Stimulated activated CD8-positive, alpha-beta memory T cell treated with anti-CD3 and anti-CD28 coated beads, Interleukin-15, amount 100 ng/mL, for 48 hours (primary cell): ENCODE measurements around the gene C19orf12.

ENCODE experiments used
- DNase-seq, 2 donors: peaks; one replicate each; pipeline ENCODE4 v3.0.0-alpha.2; 2020; ENCODE audit warnings: low read depth in 2 of 2

The C19orf12 gene

DNA sequence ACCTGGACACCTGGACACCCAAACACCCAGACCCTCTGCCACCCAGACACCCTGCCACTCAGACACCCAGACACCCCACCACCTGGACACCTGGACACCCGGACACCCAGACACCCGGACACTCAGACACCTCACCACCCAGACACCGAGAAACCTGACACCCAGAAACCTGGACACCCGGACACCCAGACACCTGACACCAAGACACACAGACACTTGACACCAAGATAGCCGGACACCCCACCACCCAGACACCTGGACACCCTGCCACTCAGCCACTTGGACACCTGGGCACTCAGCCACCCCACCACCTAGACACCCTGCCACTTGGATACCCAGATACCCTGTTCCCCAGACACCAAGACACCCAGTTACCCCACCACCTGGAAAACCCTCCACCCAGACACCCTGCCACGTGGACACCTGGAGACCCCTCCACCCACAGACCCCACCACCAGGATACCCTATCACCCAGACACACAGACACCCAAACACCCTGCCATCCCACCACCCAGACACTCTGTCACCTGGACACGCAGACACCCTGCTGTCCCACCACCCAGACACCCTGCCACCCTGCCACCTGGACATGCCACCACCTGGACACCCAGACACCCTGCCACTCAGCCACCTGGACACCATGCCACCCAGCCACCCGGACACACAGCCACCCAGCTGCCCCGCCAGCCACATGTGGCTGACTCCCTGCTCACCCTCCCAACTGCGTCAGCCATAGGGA lies 17.4 kb downstream of the C19orf12 start:
- DNase-seq = no peak

DNA sequence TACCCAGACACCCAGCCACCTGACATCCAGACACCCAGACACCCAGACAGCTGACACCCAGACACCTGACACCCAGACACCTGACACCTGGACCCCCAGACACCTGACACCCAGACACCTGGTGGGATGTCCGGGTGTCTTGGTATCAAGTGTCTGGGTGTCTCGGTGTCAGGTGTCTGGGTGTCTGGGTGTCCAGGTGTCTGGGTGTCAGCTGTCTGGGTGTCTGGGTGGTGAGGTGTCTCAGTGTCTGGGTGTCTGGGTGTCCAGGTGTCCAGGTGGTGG lies 18.6 kb downstream of the C19orf12 start:
- no peak for DNase-seq

- no peak for DNase-seq
These were observed 19.1 kb downstream of the C19orf12 start for GRCh38 chr19:29695765-29696564.

DNA sequence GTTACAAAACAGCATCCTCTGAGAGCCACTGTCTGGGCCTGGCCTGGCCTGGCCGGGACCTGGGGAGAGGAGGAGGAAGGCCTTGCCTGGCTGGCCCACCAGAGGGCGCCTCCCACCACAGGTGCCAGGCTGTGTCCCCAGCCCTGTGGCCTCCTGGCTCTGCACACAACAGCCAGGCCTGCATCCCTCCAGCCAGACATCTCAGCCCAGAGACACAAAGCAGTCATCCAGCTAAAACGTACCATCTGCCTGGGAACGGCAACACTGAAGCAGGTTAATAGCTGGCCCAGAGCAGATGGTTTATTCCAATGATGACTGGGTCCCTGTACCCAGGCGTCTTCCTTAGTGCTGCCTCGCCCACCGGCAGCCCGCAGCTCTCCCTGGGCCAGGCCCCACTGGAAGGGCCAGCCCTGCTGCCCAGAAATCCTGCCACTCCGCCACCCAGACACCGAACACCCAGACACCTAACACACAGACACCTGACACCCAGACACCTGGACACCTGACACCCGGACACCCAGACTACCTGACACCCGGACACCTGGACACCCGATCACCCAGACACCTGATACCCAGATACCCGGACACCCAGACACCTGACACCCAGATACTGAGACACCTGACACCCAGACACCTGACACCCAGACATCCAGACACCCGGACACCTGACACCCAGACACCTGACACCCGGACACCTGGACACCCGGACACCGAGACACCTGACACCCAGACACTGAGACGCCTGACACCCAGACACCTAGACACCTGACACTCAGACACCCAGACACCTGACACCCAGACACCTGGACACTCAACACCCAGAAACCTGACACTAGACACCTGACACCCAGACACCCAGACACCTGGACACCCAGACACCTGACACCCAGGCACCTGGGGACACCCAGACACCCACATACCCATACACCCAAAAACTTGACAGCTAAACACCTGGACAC lies 20.1 kb downstream of the C19orf12 start:
- peak; percentile 66 to 75 for DNase-seq

- no peak for DNase-seq
These were observed 20.9 kb downstream of the C19orf12 start for GRCh38 chr19:29694161-29694560.

DNA sequence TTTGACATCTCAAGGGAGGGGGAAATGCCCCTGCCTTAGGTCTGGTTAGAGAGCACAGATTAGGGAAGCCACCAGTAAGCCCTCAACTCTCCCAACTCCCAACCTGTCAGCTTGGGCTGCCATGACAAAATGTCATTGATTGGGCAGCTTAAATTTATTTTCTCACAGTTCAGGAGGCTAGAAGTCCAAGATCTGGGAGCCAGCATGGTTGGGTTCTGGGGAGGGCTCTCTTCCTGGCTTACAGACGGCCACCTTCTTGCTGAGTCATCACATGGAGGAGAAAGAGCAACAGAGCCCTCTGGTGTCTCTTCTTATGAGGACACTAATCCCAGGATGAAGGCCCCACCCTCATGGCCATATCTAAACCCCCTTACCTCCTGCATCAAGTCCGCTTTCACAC lies 24.2 kb downstream of the C19orf12 start:
- DNase-seq = no peak

DNA sequence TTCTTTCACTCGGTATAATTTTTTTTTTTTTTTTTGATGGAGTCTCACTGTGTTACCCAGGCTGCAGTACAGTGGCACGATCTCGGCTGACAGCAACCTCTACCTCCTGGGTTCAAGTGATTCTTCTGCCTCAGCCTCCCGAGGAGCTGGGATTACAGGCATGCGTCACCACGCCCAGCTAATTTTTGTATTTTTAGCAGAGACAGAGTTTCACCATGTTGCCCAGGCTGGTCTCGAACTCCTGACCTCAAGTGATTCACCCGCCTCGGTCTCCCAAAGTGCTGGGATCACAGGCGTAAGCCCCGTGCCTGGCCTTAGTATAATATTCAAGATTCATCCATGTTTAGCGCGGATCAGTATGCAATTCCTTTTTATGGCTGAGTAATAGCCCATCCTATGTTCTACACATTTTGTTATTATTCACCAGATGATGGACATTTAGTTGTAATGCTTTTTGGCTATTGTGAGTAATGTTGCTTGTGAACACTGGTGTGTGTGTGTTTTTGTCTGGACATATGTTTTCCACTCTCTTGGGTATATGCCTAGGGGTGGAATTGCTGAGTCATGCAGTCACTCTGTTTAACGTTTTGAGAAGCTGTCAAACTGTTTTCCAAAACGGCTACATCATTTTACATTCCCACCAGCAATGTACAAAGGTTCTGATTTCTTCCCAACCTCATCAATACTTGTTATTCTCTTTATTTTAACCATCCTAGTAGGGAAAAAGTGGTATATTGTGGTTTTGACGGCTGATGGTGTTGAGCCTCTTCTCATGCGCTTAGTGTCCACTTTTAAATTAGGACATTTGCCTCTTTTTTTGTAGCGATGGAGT lies 26.9 kb downstream of the C19orf12 start:
- DNase-seq = no peak

- DNase-seq = peak; percentile 45 to 67
These were observed 27.7 kb downstream of the C19orf12 start for GRCh38 chr19:29687244-29687896.

DNA sequence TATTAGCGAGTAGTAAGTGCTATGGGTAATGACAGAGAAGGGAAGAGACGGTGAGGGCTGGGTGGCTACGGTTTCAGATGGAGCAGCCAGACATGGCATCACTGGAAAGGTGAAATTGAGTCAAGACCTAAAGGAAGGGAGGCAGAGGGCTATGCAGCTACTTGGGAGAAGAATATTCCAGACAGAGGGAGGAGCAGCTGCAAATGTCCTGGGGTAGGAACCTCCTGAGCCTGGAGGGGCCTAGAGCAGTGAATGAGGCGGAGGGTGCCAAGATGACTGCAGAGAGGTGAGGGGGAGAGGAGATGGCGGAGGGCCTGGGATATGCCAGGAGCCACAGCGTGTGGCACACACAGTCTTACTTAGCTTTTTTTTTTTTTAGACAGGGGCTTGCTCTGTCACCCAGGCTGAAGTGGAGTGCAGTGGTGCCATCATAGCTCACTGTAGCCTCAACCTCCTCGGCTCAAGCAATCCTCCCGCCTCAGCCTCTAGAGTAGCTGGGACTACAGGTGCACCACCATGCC lies 28.7 kb downstream of the C19orf12 start:
- DNase-seq = no peak

DNA sequence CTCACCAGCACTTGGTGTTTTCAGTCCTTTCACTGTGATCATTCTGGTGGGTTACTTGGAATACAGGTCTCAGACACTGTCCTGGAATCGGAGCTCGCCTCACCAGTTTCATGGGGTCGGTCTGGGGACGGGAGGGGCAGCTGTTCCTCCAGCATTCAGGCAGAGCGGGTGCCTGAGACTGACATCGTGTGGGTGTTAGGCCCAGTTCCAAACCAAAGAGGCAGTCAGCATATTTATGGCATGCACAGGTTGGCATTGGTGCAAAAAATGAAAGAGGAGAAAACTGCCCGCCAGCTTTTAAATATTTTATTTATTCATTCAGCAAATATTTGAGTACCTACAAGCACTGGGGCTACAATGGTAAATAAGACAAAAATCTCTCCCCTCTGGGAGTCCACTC lies 29.7 kb downstream of the C19orf12 start:
- no peak for DNase-seq

- DNase-seq = no peak
These were observed 32.1 kb downstream of the C19orf12 start for GRCh38 chr19:29683009-29683408.

DNA sequence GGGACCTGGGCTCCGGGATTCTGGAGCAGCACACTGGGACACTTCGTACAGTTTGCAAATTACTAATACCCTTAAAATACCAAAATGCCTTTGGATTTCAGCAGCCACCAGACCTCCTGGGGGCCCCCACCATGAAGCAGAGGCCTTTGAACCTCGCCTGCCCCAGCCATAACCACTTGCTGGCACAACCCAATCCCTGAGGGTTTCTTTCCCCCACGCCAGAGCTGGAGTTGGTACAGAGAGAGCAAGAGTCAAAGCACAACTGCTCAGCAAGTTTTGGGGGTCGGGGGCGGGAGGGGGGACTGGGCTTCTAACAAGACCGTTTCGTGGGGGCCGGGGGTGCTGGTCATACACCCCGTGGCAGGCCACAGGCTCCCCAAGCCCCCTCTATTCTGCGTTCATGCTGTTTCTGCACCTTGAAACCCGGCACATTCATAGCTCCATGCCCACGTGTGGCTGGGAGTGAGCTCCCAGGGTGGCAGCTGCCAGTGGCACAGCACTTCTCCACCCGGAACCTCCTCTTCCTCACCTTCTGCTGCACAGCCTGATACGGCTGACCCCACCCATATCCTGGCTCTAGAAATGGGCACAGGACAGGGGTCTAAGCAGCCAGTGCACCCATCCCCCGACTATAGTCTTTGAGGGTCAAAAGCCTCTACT lies 32.7 kb downstream of the C19orf12 start:
- DNase-seq = no peak

- DNase-seq = no peak
These were observed 33.4 kb downstream of the C19orf12 start for GRCh38 chr19:29681422-29682235.

DNA sequence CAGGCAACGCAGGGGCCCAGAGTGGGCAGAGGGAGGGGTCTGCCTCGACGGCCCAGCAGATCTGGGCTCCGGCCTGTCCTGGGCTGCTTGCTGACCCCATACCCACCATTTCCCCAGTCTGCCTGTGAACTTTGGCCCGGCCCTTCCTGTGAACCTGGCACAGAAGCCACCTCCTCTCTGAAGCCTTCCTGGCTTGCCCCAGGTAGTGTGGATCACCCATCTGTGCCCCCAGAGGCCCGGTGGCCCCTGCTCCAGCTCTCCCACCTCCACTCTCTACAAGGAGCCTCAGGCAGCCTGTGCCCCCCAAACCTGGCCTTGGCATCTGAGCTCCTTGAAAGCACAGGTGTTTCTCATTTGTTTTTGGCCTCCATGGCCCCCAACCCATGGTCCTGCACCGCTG lies 34.1 kb downstream of the C19orf12 start:
- DNase-seq = no peak

GRCh38 chr19:29680447-29680846 lies 34.6 kb downstream of the C19orf12 start:
- DNase-seq = peak; percentile 79 to 82

DNA sequence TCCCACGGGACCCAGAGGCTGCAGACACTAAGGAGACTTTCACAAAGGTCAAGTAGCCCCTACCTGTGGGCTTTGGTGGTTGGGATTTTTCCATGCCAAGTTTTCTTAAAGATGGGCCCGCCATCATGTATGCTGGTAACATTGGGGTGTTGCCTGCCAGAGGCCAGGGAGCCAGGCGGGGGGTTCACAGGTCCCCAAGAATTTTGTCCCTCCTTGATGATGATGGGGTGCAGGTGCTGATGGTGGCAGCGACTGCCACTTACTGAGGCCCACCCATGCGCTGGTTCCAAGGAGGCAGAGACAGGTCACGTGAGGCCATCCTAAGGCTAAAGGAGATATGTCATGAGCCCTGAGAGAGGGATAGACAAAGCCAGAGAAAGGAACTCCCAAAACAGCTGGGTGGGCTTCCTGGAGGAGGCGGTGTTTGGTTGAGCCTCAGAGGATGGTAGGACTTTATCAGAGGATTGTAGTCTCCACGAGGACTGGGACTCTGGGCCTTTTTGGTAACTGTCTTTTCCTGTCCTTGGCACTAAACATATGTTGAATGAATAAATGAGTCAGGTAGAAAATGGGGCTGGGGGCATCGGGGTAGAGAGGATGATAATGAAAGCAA lies 35.4 kb downstream of the C19orf12 start:
- DNase-seq = no peak

DNA sequence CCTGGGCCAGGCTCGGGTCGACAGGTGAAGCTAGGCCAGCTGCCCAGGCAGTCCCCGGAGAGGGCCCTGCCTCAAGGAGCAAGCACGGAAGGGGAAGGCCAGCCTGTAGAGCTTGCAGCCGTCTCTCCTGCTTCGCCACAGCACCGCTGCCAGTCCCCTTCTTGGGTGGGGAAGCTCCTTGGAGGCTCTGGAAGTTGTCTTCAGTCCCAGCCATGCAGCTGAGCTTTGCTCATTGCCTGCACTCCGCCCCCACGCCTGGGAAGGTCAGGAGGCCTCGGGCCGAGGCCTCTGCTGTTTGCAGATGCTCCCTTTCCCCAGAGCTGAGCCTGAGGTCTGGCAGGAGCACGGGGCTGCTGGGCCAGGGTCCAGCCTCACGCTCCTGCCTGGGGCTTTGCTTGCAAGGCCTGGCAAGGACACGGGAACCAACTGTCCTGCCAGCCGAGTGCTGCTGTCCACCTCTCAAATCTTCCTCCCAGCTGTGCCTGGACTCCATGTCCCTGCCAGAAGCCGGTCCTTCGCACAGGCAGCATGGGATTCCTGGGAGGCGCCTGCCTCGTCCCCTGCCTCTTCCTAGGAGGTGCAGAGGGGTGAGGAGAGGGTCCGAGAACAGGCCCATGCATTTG lies 36.5 kb downstream of the C19orf12 start:
- DNase-seq = no peak
